Astrocyte (in vitro differentiated cells and primary cell): Measurements from ENCODE around the gene NTSR1.

Experiments
- CTCF ChIP-seq: IDR thresholded peaks from 2 replicates; pipeline ENCODE4 v1.5.1; 2011; ENCODE audit warnings: low read depth, mild to moderate bottlenecking, inconsistent platforms, low read length, moderate library complexity; ENCODE audit not compliant: insufficient read depth
- EZH2 ChIP-seq: IDR thresholded peaks from 2 replicates; pipeline ENCODE4 v1.6.1; 2012; ENCODE audit warnings: mild to moderate bottlenecking, low read length, inconsistent platforms; ENCODE audit not compliant: insufficient read depth

- TF ChIP-seq CTCF = no peak
- TF ChIP-seq EZH2 = no peak
These were observed 13.1 kb downstream of the NTSR1 start for GRCh38 chr20:62721511-62722370.
